Dermis blood vessel endothelial cell (primary cell): ENCODE data around the gene AGPAT3. TPM values are rescaled to one million over a fixed set of nuclear protein-coding genes. Genes with fewer than 3 reads are reported as not detected.

Experiments
- DNase-seq: peaks from one replicate; pipeline ENCODE4 v3.0.0; 2010
- total RNA-seq: library from RNA; depleted of rRNA; stranded (reverse); fragments of >200 nt; gene quantifications from 2 replicates; pipeline ENCODE4 v1.2.3, GENCODE V29; 2014

Gene AGPAT3
- total RNA-seq, 1 donor from 2014 or later, result 56.8 TPM

GRCh38 chr21:43925096-43925481, 60.1 kb downstream of the AGPAT3 start:
- DNase-seq, result no peak

- no peak for DNase-seq
Observed at GRCh38 chr21:43925609-43926008, 60.6 kb downstream of the AGPAT3 start.

GRCh38 chr21:43926196-43926595, 61.2 kb downstream of the AGPAT3 start:
- no peak for DNase-seq

- DNase-seq, result no peak
Observed at GRCh38 chr21:43927591-43928221, 62.7 kb downstream of the AGPAT3 start.

- no peak for DNase-seq
Observed at GRCh38 chr21:43928222-43929125, 63.5 kb downstream of the AGPAT3 start.

- DNase-seq, result no peak
Observed at GRCh38 chr21:43929217-43929971, 64.4 kb downstream of the AGPAT3 start.

- no peak for DNase-seq
Observed at GRCh38 chr21:43930074-43930847, 65.2 kb downstream of the AGPAT3 start.

GRCh38 chr21:43930848-43931375, 65.9 kb downstream of the AGPAT3 start:
- no peak for DNase-seq

- DNase-seq, result no peak
Observed at GRCh38 chr21:43931489-43931888, 66.5 kb downstream of the AGPAT3 start.

GRCh38 chr21:43932005-43932404, 67.0 kb downstream of the AGPAT3 start:
- no peak for DNase-seq

GRCh38 chr21:43933199-43933598, 68.2 kb downstream of the AGPAT3 start:
- no peak for DNase-seq

GRCh38 chr21:43933680-43934079, 68.7 kb downstream of the AGPAT3 start:
- no peak for DNase-seq

GRCh38 chr21:43934116-43934515, 69.1 kb downstream of the AGPAT3 start:
- DNase-seq, result no peak

- no peak for DNase-seq
Observed at GRCh38 chr21:43934716-43935705, 70.0 kb downstream of the AGPAT3 start.

GRCh38 chr21:43935711-43936110, 70.7 kb downstream of the AGPAT3 start:
- DNase-seq, result no peak

GRCh38 chr21:43936247-43936967, 71.4 kb downstream of the AGPAT3 start:
- no peak for DNase-seq

- no peak for DNase-seq
Observed at GRCh38 chr21:43937051-43937832, 72.2 kb downstream of the AGPAT3 start.

- DNase-seq, result no peak
Observed at GRCh38 chr21:43937891-43938309, 72.9 kb downstream of the AGPAT3 start.

- DNase-seq, result peak; percentile 88
Observed at GRCh38 chr21:43938751-43939442, 73.9 kb downstream of the AGPAT3 start.
